ACC112 (cell line): Measurements from ENCODE around the gene KRT14.
"Not testable (repeated sequence)": the region's sequence is repeated elsewhere in the genome, so short reads cannot be mapped to it uniquely, and the experiment has no call there.

Source experiments
- H2AFZ ChIP-seq: fragments of 200-600 bp; sonication (generic); one replicate; pipeline ENCODE4 v1.6.0; 2017; ENCODE audit warnings: antibody characterized with exemption, low read length; ENCODE audit not compliant: unreplicated experiment
- H3K27ac ChIP-seq: fragments of 200-600 bp; sonication (generic); 2 replicates; pipeline ENCODE4 v1.5.1; 2014; ENCODE audit warnings: low read depth, mild to moderate bottlenecking, antibody characterized with exemption, low read length, moderate library complexity
- H3K27me3 ChIP-seq: fragments of 200-600 bp; sonication (generic); 2 replicates; pipeline ENCODE4 v1.6.1; 2014; ENCODE audit warnings: mild to moderate bottlenecking, antibody characterized with exemption, low read length, moderate library complexity, mixed read lengths; ENCODE audit not compliant: insufficient read depth
- H3K36me3 ChIP-seq: fragments of 200-600 bp; sonication (generic); 2 replicates; pipeline ENCODE4 v1.6.1; 2016; ENCODE audit warnings: mild to moderate bottlenecking, antibody characterized with exemption, low read length, moderate library complexity, mixed read lengths; ENCODE audit not compliant: insufficient read depth
- H3K4me1 ChIP-seq: fragments of 200-600 bp; sonication (generic); one replicate; pipeline ENCODE4 v1.6.1; 2016; ENCODE audit warnings: low read length, mixed read lengths; ENCODE audit not compliant: insufficient read depth, unreplicated experiment, control insufficient read depth
- H3K4me3 ChIP-seq: fragments of 200-600 bp; sonication (generic); 2 replicates; pipeline ENCODE4 v1.5.1; 2014; ENCODE audit warnings: mild to moderate bottlenecking, low read depth, low read length
- H3K79me2 ChIP-seq: fragments of 200-600 bp; sonication (generic); one replicate; pipeline ENCODE4 v1.6.0; 2016; ENCODE audit warnings: low read length; ENCODE audit not compliant: control insufficient read depth, unreplicated experiment, insufficient read depth

KRT14 gene

DNA sequence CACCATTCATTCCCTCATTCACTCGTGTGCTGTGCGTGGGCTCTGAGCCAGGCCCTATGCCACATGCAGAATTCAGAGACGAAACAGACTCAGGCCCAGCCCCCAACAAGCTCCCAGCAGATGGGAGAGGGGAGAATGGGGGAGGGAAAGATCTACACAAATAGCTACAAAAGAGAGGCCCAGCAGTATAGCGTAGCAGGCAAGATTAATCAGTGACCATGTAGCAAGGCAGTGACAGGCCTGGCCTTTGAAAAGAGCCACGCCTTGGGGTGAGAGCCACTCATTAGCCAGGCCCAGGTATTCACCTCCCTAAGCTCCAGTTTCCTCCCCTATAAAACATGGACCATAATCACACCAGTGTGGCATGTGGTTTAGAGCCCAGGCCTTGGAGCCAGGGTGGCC is 42.2 kb downstream of the KRT14 start:
- no peaks in the 10 kb centered on the region for H3K27me3 ChIP-seq
- no peaks in the 10 kb centered on the region for H3K36me3 ChIP-seq
- H3K4me1 ChIP-seq = peaks cover 17% of the 10 kb centered on the region
- no peak overlapping the region for H2AFZ ChIP-seq
- no peaks in the 10 kb centered on the region for H3K79me2 ChIP-seq
- no peak overlapping the region for H3K27ac ChIP-seq
- H3K4me3 ChIP-seq = no peak overlapping the region

DNA sequence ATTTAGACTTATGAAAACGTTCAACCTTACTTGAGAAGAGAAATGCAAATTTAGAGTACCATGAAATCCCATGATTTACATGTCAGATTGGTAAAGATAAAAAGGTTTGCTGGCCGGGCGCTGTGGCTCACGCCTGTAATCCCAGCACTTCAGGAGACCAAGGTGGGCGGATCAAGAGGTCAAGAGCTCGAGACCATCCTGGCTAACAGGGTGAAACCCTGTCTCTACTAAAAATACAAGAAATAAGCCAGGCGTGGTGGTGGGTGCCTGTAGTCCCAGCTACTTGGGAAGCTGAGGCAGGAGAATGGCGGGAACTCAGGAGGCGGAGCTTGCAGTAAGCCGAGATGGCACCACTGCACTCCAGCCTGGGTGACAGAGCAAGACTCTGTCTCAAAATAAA is 43.9 kb downstream of the KRT14 start:
- not testable (repeated sequence) for H3K27ac ChIP-seq, H3K4me3 ChIP-seq, H3K27me3 ChIP-seq, H3K36me3 ChIP-seq, H3K79me2 ChIP-seq, H2AFZ ChIP-seq
- peaks cover 18% of the 10 kb centered on the region for H3K4me1 ChIP-seq

DNA sequence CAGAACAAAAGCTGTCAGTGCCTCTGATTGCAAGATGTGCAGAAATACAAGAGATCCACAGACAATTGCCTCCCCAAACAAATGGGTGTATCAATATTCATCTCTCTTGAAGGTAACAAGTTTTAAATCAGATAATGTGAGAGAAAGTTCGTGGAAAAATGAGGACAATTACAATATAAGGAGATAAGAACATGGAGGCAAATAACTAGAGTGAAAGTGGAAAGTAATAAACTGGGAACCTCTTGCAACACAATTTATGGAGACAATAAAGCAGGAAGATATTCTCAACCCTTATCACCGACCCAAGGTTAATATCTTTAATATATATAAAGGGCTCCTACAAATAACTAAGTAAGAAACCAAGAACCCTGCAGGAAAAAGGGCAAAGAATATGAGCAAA is 44.3 kb downstream of the KRT14 start:
- Histone ChIP-seq H3K79me2 (no peaks in the 10 kb centered on the region), H2AFZ (no peak overlapping the region), H3K36me3 (no peaks in the 10 kb centered on the region), H3K4me1 (peaks cover 19% of the 10 kb centered on the region), H3K27me3 (no peaks in the 10 kb centered on the region), H3K4me3 (no peak overlapping the region), H3K27ac (no peak overlapping the region)

DNA sequence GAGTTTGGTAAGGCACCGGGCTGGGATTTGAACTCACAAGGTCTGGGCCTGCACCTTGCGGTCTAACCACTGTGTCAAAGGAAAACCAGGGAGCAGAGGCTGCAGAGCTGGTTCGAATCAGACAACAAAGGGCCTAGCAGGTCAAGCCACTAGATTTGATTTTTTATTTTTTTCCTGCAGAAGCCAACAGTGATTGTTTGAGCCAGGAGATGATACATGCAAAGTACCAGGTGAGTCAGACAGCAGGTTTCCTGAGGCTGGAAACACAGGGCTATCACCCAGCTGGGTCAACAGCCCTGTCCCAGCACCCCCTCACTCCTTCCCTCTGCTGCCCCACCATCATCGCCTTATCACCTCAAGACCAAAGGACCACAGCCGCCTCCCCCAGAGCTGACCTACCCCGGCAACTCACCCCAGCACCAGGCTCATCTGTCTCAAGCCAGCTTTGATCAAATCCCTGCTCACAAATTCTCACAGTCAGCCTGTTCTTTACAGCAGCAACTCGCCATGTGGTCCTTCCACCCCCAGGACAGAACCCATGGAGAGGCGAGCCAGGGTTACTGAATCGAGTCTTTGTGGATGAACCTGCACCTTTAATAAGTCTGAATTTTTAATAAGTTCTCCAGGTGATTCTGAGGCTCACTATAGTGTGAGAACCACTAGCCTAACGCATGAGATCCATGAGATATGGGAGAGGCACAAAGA is 45.6 kb downstream of the KRT14 start:
- peaks cover 19% of the 10 kb centered on the region for H3K4me1 ChIP-seq

DNA sequence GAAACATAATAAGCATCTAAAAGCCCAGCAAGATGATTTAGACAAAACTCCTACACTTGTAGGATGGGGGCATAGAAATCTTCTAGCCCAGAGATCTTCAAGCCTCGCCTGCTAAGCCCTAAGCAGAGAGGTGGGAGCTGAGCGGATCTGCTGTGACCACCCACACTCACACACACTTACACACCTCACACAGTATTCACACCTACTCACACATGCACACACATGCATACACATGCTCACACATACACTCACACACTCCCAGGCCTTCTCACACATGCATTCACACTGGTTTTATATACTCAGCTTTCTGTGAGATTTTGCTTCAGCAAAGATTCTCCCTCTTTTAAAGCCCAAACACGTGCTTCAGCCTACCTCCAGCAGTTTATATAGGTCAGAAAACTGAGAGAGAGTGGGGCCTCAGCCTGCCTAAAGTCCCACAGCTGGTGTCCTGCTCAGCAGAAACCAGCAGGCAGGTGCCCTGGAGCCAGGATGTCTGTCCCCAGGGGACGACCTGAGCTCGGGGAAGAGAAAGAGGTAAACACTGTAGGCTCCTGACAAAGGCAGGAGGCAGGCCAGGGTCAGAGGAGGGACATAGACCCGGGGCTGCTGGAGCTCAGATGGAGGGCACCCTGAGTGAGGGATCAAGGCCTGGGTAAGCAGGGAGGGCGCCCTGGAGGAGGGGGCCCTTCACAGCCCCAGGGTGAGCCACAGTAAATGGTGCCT is 46.6 kb downstream of the KRT14 start:
- no peaks in the 10 kb centered on the region for H3K27me3 ChIP-seq
- peaks cover 19% of the 10 kb centered on the region for H3K4me1 ChIP-seq
- H3K27ac ChIP-seq = no peak overlapping the region
- H2AFZ ChIP-seq = no peak overlapping the region
- no peaks in the 10 kb centered on the region for H3K79me2 ChIP-seq
- H3K4me3 ChIP-seq = no peak overlapping the region
- H3K36me3 ChIP-seq = no peaks in the 10 kb centered on the region

More for the DNA sequence above, 45.6 kb downstream of the KRT14 start:
- no peak overlapping the region for H2AFZ ChIP-seq
- no peaks in the 10 kb centered on the region for H3K79me2 ChIP-seq
- no peak overlapping the region for H3K27ac ChIP-seq
- no peaks in the 10 kb centered on the region for H3K36me3 ChIP-seq
- no peaks in the 10 kb centered on the region for H3K27me3 ChIP-seq
- no peak overlapping the region for H3K4me3 ChIP-seq

DNA sequence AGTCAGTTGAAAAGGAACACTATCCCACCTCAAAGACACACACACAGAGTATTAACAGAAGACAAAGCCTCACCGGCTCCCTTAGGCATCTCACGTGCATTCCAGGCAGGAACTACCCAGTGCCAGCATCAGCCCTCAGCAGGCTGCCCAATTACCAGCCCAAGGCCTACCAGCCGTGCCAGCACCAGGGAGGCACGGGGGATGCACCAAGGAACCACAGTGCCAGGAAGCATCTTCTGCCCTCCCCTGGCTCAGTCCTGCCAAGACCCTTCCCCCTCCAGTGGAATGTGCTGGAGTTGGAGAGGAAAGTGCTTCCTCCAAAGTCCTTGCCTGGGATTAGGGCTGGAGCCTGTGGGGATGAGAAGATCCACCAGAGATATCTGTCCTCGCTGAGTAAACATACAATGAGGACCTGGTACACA is 47.6 kb downstream of the KRT14 start:
- peaks cover 19% of the 10 kb centered on the region for H3K4me1 ChIP-seq
- H3K27me3 ChIP-seq = no peaks in the 10 kb centered on the region
- no peak overlapping the region for H3K4me3 ChIP-seq
- H3K36me3 ChIP-seq = no peaks in the 10 kb centered on the region
- no peaks in the 10 kb centered on the region for H3K79me2 ChIP-seq
- no peak overlapping the region for H2AFZ ChIP-seq
- no peak overlapping the region for H3K27ac ChIP-seq

DNA sequence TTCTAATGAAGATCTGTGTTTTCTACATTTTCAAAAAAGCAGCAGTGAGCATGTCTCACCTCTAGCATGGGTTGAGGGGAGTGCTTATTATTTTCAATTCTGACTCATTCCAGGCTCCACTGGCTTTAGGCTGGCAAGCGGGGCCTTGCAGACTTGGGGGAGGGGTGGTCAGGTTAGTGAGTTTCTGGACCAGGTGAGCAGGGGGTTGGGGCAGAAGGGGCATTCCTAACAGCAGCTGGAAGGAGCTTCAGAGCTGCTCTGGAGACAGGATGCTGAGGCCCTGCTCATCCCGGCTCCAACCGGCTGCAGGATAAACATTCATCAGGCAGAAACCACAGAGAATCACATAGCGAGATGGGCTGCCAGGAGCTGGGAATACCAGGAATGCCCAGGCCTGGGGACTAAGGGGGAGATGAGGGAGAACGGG is 48.1 kb downstream of the KRT14 start:
- Histone ChIP-seq H3K27me3 (no peaks in the 10 kb centered on the region), H3K27ac (no peak overlapping the region), H3K36me3 (no peaks in the 10 kb centered on the region), H2AFZ (no peak overlapping the region), H3K4me3 (no peak overlapping the region), H3K4me1 (peaks cover 19% of the 10 kb centered on the region), H3K79me2 (no peaks in the 10 kb centered on the region)

DNA sequence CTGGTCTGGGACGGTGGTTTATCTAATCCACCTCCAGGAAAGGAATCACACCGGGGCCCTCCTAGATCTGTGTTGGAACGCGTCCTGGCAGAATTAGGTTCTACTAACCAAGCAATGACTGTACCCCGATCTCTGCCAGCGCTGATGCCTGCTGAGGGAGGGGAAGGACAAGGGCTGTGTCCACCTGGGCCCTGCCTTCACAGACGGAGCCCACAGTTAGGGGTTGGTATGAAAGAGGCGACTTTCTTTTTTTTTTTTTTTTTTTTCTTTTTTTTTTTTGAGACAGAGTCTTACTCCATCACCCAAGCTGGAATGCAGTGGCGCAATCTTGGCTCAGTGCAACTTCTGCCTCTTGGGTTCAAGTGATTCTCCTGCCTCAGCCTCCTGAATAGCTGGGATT is 48.7 kb downstream of the KRT14 start:
- H3K4me1 ChIP-seq = peaks cover 19% of the 10 kb centered on the region
- H3K27ac ChIP-seq = no peak overlapping the region
- H3K27me3 ChIP-seq = no peaks in the 10 kb centered on the region
- H3K4me3 ChIP-seq = no peak overlapping the region
- no peak overlapping the region for H2AFZ ChIP-seq
- no peaks in the 10 kb centered on the region for H3K79me2 ChIP-seq
- no peaks in the 10 kb centered on the region for H3K36me3 ChIP-seq

DNA sequence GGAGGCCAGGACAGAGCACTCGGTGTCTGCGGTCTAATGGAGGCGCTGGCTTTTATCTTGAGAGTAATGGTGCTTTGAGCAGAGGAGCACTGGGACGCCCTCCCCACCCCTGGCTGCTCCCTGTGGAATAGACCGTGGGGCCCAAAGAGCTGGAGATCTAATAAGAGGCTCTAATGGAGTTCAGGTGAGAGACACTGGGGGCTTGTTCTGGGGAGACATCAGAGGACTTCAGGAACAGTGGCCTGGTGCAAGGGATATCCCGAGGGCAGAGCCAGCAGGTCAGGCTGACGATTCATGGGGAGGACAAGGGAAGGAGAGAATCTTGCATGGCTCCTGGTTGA is 49.1 kb downstream of the KRT14 start:
- Histone ChIP-seq H3K4me1 (peaks cover 19% of the 10 kb centered on the region), H3K27ac (no peak overlapping the region), H2AFZ (no peak overlapping the region), H3K79me2 (no peaks in the 10 kb centered on the region), H3K27me3 (no peaks in the 10 kb centered on the region), H3K4me3 (no peak overlapping the region), H3K36me3 (no peaks in the 10 kb centered on the region)

DNA sequence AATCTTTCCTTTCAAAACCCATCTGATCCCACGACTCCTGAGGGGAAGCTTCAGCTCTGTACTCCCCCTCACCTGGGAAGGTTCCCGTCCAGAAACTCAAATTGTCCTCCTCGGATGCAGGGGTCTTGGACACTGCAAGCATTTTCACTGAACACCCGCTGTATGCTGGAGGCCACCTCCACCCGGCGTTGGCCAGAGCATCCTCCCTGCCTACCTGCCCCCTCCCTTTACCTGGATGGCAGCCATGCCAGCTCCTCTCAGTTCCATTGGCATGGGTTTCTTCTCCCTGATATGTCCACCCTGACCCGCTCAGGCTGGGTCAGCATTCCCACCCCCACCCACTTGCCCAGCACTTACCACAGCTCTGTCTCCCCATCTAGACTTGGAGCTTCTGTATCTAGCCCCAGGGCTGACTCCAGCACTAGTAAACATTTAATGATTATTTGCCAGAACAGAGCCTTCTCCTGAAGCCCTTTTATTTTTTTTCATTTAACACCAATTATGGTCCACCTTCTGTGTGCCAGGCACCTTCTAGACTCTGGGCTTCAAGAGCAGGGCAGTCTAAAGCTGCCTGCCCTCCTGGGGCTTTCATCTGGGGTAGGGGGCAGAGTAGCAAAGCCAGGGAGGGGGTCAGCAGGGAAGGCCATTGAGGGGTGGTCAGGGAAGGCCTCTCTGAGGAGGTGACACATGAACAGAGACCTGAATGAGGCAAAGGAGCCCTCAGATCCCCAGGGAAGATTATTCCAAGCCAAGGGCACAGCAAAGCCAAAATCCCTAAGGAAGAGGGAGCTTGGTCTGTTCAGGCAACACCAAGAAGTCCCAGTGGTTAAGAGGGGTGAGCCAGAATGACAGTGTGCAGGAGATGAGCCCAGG is 49.7 kb downstream of the KRT14 start:
- H3K79me2 ChIP-seq = no peaks in the 10 kb centered on the region
- H3K27ac ChIP-seq = no peak overlapping the region
- no peak overlapping the region for H2AFZ ChIP-seq
- H3K27me3 ChIP-seq = no peaks in the 10 kb centered on the region
- no peaks in the 10 kb centered on the region for H3K36me3 ChIP-seq
- peaks cover 19% of the 10 kb centered on the region for H3K4me1 ChIP-seq
- H3K4me3 ChIP-seq = no peak overlapping the region
